HEK293 (cell line): ENCODE results near the gene TUBG1.
A peak's percentile ranks its signal among the peaks of the same experiment; 100 is the strongest.

Experiments used
- ZNF501 ChIP-seq: fragments of 450-650 bp; formaldehyde crosslinking; IDR thresholded peaks from 2 replicates; pipeline ENCODE4 v1.5.1; 2016; ENCODE audit warnings: missing biosample characterization, missing genetic modification characterization
- ZSCAN16 ChIP-seq: fragments of 450-650 bp; formaldehyde crosslinking; IDR thresholded peaks from 2 replicates; pipeline ENCODE4 v1.5.1; 2016; ENCODE audit warnings: missing biosample characterization, missing genetic modification characterization
- TF ChIP-seq, protein P1 (sequence below): fragments of 450-650 bp; formaldehyde crosslinking; IDR thresholded peaks from 2 replicates; pipeline ENCODE4 v1.5.1; 2016; ENCODE audit warnings: missing biosample characterization, missing genetic modification characterization

DNA sequence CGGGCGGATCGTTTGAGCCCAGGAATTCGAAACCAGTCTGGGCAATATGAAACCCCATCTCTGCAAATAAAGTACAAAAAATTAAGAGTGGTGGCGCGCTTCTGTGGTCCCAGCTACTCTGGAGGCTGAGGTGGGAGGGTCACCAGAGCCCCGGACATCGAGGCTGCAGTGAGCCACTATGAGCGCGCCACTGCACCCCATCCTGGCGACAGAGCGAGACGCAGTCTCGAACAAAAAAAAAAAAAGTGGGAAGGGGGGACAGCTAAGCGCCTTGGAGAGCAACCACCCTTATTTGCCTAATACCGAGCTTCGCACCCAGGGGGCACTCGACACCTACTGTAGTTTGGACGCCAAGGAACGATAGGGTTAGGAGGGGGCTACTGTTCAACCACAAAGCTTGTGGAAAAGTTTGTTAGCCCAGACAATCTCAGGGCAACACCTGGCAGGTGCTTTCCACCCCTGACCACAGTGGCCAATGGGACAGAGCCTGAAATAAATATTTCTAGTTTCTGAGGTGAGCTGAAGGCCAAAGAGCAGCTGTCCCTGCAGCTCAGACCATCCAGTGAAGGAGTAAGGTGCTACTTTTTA is 31.1 kb upstream of the TUBG1 start:
- TF ChIP-seq ZNF501 (tag by site-specific recombination), result no peak
- TF ChIP-seq ZSCAN16 (tag by site-specific recombination), result no peak
- TF ChIP-seq, protein P1, sequence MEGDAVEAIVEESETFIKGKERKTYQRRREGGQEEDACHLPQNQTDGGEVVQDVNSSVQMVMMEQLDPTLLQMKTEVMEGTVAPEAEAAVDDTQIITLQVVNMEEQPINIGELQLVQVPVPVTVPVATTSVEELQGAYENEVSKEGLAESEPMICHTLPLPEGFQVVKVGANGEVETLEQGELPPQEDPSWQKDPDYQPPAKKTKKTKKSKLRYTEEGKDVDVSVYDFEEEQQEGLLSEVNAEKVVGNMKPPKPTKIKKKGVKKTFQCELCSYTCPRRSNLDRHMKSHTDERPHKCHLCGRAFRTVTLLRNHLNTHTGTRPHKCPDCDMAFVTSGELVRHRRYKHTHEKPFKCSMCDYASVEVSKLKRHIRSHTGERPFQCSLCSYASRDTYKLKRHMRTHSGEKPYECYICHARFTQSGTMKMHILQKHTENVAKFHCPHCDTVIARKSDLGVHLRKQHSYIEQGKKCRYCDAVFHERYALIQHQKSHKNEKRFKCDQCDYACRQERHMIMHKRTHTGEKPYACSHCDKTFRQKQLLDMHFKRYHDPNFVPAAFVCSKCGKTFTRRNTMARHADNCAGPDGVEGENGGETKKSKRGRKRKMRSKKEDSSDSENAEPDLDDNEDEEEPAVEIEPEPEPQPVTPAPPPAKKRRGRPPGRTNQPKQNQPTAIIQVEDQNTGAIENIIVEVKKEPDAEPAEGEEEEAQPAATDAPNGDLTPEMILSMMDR (tag by site-specific recombination), result peak; percentile 87
